Astrocyte of the spinal cord (primary cell): ENCODE data around the gene DLK2.
"Not testable (repeated sequence)": the region's sequence is repeated elsewhere in the genome, so short reads cannot be mapped to it uniquely, and the experiment has no call there.

Experiments
- DNase-seq: peaks from one replicate; pipeline ENCODE4 v3.0.0; 2011; ENCODE audit warnings: low read depth, low spot score
- H3K4me3 ChIP-seq: 2 replicates; pipeline ENCODE4 v1.5.1; 2011; ENCODE audit warnings: low read depth, mild to moderate bottlenecking, low read length, moderate library complexity
- CTCF ChIP-seq: IDR thresholded peaks from 2 replicates; pipeline ENCODE4 v1.5.1; 2012; ENCODE audit warnings: low read depth, mild to moderate bottlenecking, low read length, inconsistent platforms
- in situ Hi-C: cut with HindIII; loops from 2 replicates; pipeline ENCODE4 v1.10.0; 2017; ENCODE audit warnings: low sequenced_read_pairs

The DLK2 gene

GRCh38 chr6:43416935-43417334 lies 38.4 kb downstream of the DLK2 start:
- no peak overlapping the region for H3K4me3 ChIP-seq
- TF ChIP-seq CTCF: no peak
- in situ Hi-C loops: no loop called here
- no peak for DNase-seq

GRCh38 chr6:43415275-43415674 lies 40.1 kb downstream of the DLK2 start:
- H3K4me3 ChIP-seq, in situ Hi-C loops, DNase-seq: not testable (repeated sequence)

- no peak for TF ChIP-seq CTCF
- no peak for DNase-seq
- no peak overlapping the region for H3K4me3 ChIP-seq
- in situ Hi-C loops: no loop called here
Observed at GRCh38 chr6:43413002-43413401, 42.3 kb downstream of the DLK2 start.

GRCh38 chr6:43412541-43412940 lies 42.8 kb downstream of the DLK2 start:
- TF ChIP-seq CTCF: no peak
- DNase-seq: no peak
- in situ Hi-C loops: no loop called here
- H3K4me3 ChIP-seq: no peak overlapping the region

GRCh38 chr6:43410776-43411175 lies 44.6 kb downstream of the DLK2 start:
- DNase-seq, H3K4me3 ChIP-seq, in situ Hi-C loops: not testable (repeated sequence)

- DNase-seq: no peak
- H3K4me3 ChIP-seq: no peak overlapping the region
- no peak for TF ChIP-seq CTCF
- in situ Hi-C loops: no loop called here
Observed at GRCh38 chr6:43408259-43408658, 47.1 kb downstream of the DLK2 start.

- H3K4me3 ChIP-seq: no peak overlapping the region
- no peak for TF ChIP-seq CTCF
- no peak for DNase-seq
- in situ Hi-C loops: no loop called here
Observed at GRCh38 chr6:43407296-43407695, 48.1 kb downstream of the DLK2 start.

- TF ChIP-seq CTCF: no peak
- in situ Hi-C loops: no loop called here
- no peak overlapping the region for H3K4me3 ChIP-seq
- DNase-seq: no peak
Observed at GRCh38 chr6:43405354-43405753, 50.0 kb downstream of the DLK2 start.
